Measurements from ENCODE around the gene PHF23. TPM values are rescaled to one million over a fixed set of nuclear protein-coding genes. Genes with fewer than 3 reads are reported as not detected.

The PHF23 gene
- total RNA-seq, 1 experiment from 2014 or later, result 48.5 TPM

DNA sequence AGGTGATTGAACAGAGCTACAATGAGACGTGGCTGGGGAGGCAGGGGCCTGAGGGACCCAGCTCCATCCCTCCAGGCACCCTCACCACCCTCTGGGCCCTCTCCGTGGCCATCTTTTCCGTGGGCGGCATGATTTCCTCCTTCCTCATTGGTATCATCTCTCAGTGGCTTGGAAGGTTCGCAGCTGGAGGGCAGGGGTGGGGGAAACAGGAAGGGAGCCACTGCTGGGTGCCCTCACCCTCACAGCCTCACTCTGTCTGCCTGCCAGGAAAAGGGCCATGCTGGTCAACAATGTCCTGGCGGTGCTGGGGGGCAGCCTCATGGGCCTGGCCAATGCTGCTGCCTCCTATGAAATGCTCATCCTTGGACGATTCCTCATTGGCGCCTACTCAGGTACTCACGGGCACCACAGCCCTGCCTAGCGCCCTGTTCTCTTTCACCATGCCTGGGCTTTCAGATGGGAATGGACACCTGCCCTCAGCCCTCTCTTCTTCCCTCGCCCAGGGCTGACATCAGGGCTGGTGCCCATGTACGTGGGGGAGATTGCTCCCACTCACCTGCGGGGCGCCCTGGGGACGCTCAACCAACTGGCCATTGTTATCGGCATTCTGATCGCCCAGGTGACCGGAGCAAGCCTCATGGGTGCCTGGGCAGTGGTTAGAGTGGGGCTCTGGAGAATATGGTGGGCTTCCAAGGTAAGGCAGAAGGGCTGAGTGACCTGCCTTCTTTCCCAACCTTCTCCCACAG, 44.4 kb upstream of the PHF23 start:
- Histone ChIP-seq H3K4me3 (replicated peaks in 1 of 2; ENCODE audit: low read depth in 1 of 2, low read length in 2 of 2) (no peak overlapping the region), H3K4me2 (ENCODE audit: low read length) (no peak overlapping the region), H3K27ac (ENCODE audit: low read depth, low read length) (no peak overlapping the region; the same call in 1 of the 2 replicates), H3K27me3 (ENCODE audit: insufficient read depth, low read length) (no peaks in the 10 kb centered on the region), H3K9me2 (ENCODE audit: insufficient read depth) (no peaks in the 10 kb centered on the region), H2AFZ (ENCODE audit: low read depth, low read length, poor library complexity, severe bottlenecking) (no peak overlapping the region), H3K4me1 (ENCODE audit: control insufficient read depth in 1 of 2, insufficient read depth in 2 of 2, low read length in 2 of 2) (peaks cover 13 to 34% of the 10 kb centered on the region in 2 experiments), H3K79me2 (ENCODE audit: insufficient read depth, low read length) (no peaks in the 10 kb centered on the region), H3K9me3 (ENCODE audit: control insufficient read depth in 1 of 2, insufficient read depth in 1 of 2, low read depth in 1 of 2, low read length in 2 of 2) (no peaks in the 10 kb centered on the region), H4K20me1 (ENCODE audit: insufficient read depth) (no peaks in the 10 kb centered on the region), H3K36me3 (ENCODE audit: control insufficient read depth in 1 of 2, insufficient read depth in 2 of 2, low read length in 2 of 2) (no peaks in the 10 kb centered on the region), H3K9ac (ENCODE audit: low read length) (no peak overlapping the region)
- no TSS peak for BruUV-seq (replicated peaks)
- TF ChIP-seq JUND (IDR thresholded peaks at IDR 0.05) (no peak), YY1 (IDR thresholded peaks at IDR 0.05; ENCODE audit: extremely low read depth, insufficient replicate concordance, low read depth, low read length) (no peak), SP1 (IDR thresholded peaks at IDR 0.05; ENCODE audit: low read depth) (no peak), EZH2 (IDR thresholded peaks at IDR 0.05) (no peak), POLR2A (IDR thresholded peaks at IDR 0.05; ENCODE audit: borderline replicate concordance, extremely low read depth, insufficient read depth, insufficient read length) (no peak), ZNF274 (IDR thresholded peaks at IDR 0.05; ENCODE audit: low read depth, low read length) (no peak), ELF1 (IDR thresholded peaks at IDR 0.05; ENCODE audit: borderline replicate concordance, low read depth) (no peak), MAX (IDR thresholded peaks at IDR 0.05) (no peak), SIN3A (IDR thresholded peaks at IDR 0.05; ENCODE audit: low read depth) (no peak), ZFX (IDR thresholded peaks at IDR 0.05) (no peak), POLR2AphosphoS5 (IDR thresholded peaks at IDR 0.05; ENCODE audit: low read depth, low read length) (no peak)
- RAD21 ChIA-PET (ENCODE audit: low non-redundant PET in 1 of 2, low total read pairs in 2 of 2, uncharacterized antibody in 2 of 2, unreplicated experiment in 2 of 2), result no interaction called here
- ATAC-seq (no peak), DNase-seq (ENCODE audit: low read depth, low spot score) (no peak)
- CTCF ChIA-PET, result interaction anchor here (1.2 kb wide), 1 partner anchor 13 kb away, joined by 3 read pairs; no protein-coding TSS in a partner anchor
- POLR2A ChIA-PET, result interaction anchor here (0.9 kb wide), 1 partner anchor 18 kb away, joined by 3 read pairs; no protein-coding TSS in a partner anchor
- intact Hi-C loops (cut with micrococcal nuclease), result no loop called here

Measured in HCT116 (cell line).